ENCODE measurements around the gene CHCHD6.

DNA sequence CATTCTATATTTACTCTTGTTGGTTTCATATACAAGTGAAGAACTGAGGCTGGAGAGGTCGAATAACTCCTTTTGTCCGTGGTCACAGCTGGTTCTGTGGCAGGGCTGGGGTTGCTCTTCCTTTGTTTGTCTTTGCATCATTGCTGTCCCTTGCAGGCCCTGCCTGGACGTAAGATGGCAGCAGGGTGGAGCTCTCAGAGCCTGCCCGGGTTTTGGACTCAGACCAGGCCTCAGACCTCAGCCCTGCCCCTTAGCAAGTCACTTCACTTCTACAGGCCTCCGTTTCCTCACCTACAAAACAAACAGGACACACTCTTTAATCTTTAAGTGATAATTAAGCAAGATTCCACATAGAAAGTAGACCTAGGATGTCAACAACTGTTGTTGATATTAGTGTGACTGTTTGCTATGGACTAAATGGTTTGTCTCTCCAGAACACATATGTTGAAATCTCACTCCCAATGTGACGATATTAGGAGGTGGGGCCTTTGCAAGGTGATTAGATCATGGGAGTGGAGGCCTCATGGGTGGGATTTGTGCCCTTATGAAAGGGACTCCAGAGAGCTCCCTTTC, 213.3 kb downstream of the CHCHD6 start:
- TF ChIP-seq, protein P1, sequence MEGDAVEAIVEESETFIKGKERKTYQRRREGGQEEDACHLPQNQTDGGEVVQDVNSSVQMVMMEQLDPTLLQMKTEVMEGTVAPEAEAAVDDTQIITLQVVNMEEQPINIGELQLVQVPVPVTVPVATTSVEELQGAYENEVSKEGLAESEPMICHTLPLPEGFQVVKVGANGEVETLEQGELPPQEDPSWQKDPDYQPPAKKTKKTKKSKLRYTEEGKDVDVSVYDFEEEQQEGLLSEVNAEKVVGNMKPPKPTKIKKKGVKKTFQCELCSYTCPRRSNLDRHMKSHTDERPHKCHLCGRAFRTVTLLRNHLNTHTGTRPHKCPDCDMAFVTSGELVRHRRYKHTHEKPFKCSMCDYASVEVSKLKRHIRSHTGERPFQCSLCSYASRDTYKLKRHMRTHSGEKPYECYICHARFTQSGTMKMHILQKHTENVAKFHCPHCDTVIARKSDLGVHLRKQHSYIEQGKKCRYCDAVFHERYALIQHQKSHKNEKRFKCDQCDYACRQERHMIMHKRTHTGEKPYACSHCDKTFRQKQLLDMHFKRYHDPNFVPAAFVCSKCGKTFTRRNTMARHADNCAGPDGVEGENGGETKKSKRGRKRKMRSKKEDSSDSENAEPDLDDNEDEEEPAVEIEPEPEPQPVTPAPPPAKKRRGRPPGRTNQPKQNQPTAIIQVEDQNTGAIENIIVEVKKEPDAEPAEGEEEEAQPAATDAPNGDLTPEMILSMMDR (conservative IDR thresholded peaks at IDR 0.05; ENCODE audit: low read depth, low read length): no peak
- TF ChIP-seq EZH2phosphoT487 (IDR thresholded peaks at IDR 0.05; ENCODE audit: borderline replicate concordance, low read length) (no peak), EZH2 (IDR thresholded peaks at IDR 0.05; ENCODE audit: low read length, unreplicated experiment) (no peak)

All from PC-3 (cell line).